Keratinocyte (primary cell): ENCODE data around the gene PTPN4.
"Not testable (repeated sequence)": the region's sequence is repeated elsewhere in the genome, so short reads cannot be mapped to it uniquely, and the experiment has no call there.

Experiments used
- CTCF ChIP-seq, 3 experiments: IDR thresholded peaks in 1 of 3; conservative IDR thresholded peaks in 1 of 3; optimal IDR thresholded peaks in 1 of 3; 2 replicates in 2 of 3; 3 replicates in 1 of 3; pipeline versions ENCODE3 to v1.5.1; 2011; ENCODE audit warnings: low read length in 3 of 3, mild to moderate bottlenecking in 3 of 3, moderate library complexity in 2 of 3, control low read depth in 1 of 3, inconsistent platforms in 1 of 3; ENCODE audit not compliant: insufficient read depth in 2 of 3; ENCODE audit errors: extremely low read depth in 1 of 3
- EZH2 ChIP-seq: IDR thresholded peaks from one replicate; pipeline ENCODE4 v1.6.1; 2012; ENCODE audit warnings: inconsistent platforms, mild to moderate bottlenecking, low read length, moderate library complexity

- not testable (repeated sequence) for TF ChIP-seq CTCF (optimal IDR thresholded peaks at IDR 0.05 in 1 of 3, IDR thresholded peaks at IDR 0.05 in 1 of 3, conservative IDR thresholded peaks at IDR 0.05 in 1 of 3; ENCODE audit: extremely low read depth in 1 of 3, insufficient read depth in 2 of 3, low read length in 3 of 3); EZH2
These were observed 237.5 kb downstream of the PTPN4 start for GRCh38 chr2:119996896-119997891.
